Measurements from ENCODE around the gene PDCD1LG2.

- TF ChIP-seq CTCF (IDR thresholded peaks at IDR 0.05) = no peak
- no peak for TF ChIP-seq POLR2A (IDR thresholded peaks at IDR 0.05)
- no peak for TF ChIP-seq EP300 (IDR thresholded peaks at IDR 0.05)
These were observed 43.6 kb upstream of the PDCD1LG2 start for GRCh38 chr9:5466766-5467165.

Data from ovary (tissue), 3 donors.